Measurements from ENCODE around the gene IFT74. TPM values are rescaled to one million over a fixed set of nuclear protein-coding genes. Genes with fewer than 3 reads are reported as not detected.

IFT74 gene
- total RNA-seq, 1 experiment from 2014 or later: 16.2 TPM

DNA sequence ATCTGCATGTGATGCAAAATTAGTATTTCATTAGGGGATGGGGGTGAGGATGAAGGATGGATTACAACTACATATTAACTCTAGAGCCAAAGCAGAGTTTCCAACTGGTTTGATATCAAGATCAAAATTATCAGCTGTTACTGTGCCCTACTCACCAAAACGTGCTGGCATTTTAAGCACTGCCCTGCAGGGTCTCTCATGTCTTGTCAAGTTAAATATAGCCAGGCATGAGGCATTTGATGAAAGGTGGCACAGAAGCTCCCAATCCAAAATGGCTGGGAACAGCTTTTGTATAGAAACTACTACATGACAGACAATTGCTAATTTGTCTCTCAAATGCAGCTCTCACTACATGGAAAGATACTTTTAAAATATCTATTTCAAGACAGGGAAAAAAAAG, 36.5 kb upstream of the IFT74 start:
- H3K27me3 ChIP-seq (ENCODE audit: insufficient read depth, low read length): no peaks in the 10 kb centered on the region
- H4K91ac ChIP-seq (ENCODE audit: insufficient read length, low read depth, low read length): no peak overlapping the region
- no peak overlapping the region for H3K27ac ChIP-seq (ENCODE audit: insufficient read length, low read depth, low read length)
- no peaks in the 10 kb centered on the region for H3K4me1 ChIP-seq (ENCODE audit: insufficient read depth, low read length)
- no peaks in the 10 kb centered on the region for H3K23me2 ChIP-seq (ENCODE audit: insufficient read length, low read depth, low read length, poor library complexity, severe bottlenecking)
- no peaks in the 10 kb centered on the region for H3K79me1 ChIP-seq (ENCODE audit: insufficient read depth, low read depth, low read length, poor library complexity, severe bottlenecking)
- no peak overlapping the region for H3K9ac ChIP-seq (ENCODE audit: extremely low read depth, insufficient read length, low read length)
- H2BK120ac ChIP-seq (ENCODE audit: low read depth, low read length, poor library complexity, severe bottlenecking): no peak overlapping the region
- H3K9me3 Mint-ChIP-seq: no peaks in the 10 kb centered on the region
- no peak overlapping the region for H4K5ac ChIP-seq (ENCODE audit: insufficient read length, low read depth, low read length)
- H3K4me3 Mint-ChIP-seq: no peak overlapping the region
- peaks cover 25 to 85% (median 76%) of the 10 kb centered on the region in 3 experiments; a peak in 6 of 7 replicates for H3K36me3 Mint-ChIP-seq (ENCODE audit: insufficient read depth in 1 of 3, low read depth in 3 of 3)
- no peak overlapping the region for H2BK5ac ChIP-seq (ENCODE audit: insufficient read length, low read length)
- no peak overlapping the region for H3T11ph ChIP-seq (ENCODE audit: low read length)
- no CpG with 5 or more reads among the region's 1 CpG for WGBS (ENCODE audit: extremely low coverage, insufficient read length, low lambda C conversion rate)
- TF ChIP-seq, protein P1, sequence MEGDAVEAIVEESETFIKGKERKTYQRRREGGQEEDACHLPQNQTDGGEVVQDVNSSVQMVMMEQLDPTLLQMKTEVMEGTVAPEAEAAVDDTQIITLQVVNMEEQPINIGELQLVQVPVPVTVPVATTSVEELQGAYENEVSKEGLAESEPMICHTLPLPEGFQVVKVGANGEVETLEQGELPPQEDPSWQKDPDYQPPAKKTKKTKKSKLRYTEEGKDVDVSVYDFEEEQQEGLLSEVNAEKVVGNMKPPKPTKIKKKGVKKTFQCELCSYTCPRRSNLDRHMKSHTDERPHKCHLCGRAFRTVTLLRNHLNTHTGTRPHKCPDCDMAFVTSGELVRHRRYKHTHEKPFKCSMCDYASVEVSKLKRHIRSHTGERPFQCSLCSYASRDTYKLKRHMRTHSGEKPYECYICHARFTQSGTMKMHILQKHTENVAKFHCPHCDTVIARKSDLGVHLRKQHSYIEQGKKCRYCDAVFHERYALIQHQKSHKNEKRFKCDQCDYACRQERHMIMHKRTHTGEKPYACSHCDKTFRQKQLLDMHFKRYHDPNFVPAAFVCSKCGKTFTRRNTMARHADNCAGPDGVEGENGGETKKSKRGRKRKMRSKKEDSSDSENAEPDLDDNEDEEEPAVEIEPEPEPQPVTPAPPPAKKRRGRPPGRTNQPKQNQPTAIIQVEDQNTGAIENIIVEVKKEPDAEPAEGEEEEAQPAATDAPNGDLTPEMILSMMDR (conservative IDR thresholded peaks at IDR 0.05): no peak
- H3K4me1 Mint-ChIP-seq: peaks cover 0 to 5% of the 10 kb centered on the region in 2 experiments; a peak in 2 of 4 replicates
- no peak overlapping the region for H3K4ac ChIP-seq (ENCODE audit: low read depth, low read length)
- H2BK12ac ChIP-seq (ENCODE audit: insufficient read length, low read depth, low read length): no peak overlapping the region
- no peak overlapping the region for H3K27ac Mint-ChIP-seq
- no peaks in the 10 kb centered on the region for H4K20me1 ChIP-seq (ENCODE audit: control insufficient read depth, insufficient read depth, insufficient read length)
- H3K23ac ChIP-seq (ENCODE audit: insufficient read length, low read depth, low read length): no peak overlapping the region
- H3K4me2 ChIP-seq (ENCODE audit: insufficient read depth, insufficient read length, low read length): no peak overlapping the region
- no peak overlapping the region for H4K8ac ChIP-seq (replicated peaks; ENCODE audit: insufficient read length, low read depth, low read length)
- no peak overlapping the region for H2AK5ac ChIP-seq (ENCODE audit: insufficient read length, low read length)
- H3K18ac ChIP-seq (ENCODE audit: insufficient read length, low read depth, low read length): no peak overlapping the region
- no peaks in the 10 kb centered on the region for H3K27me3 Mint-ChIP-seq (ENCODE audit: low read depth)
- no peak for DNase-seq
- no peaks in the 10 kb centered on the region for H3K9me3 ChIP-seq (ENCODE audit: control insufficient read depth, low read depth, low read length)
- H3K14ac ChIP-seq (ENCODE audit: insufficient read depth, low read length): no peak overlapping the region
- H3K79me2 ChIP-seq (ENCODE audit: insufficient read depth, low read length): 0 out of 2 replicates have a peak, but pooled peaks cover 2% of the 10 kb centered on the region
- H2BK20ac ChIP-seq (ENCODE audit: low read depth, low read length, poor library complexity, severe bottlenecking): no peak overlapping the region
- H2AFZ ChIP-seq (ENCODE audit: low read length): no peak overlapping the region
- no peak overlapping the region for H2BK15ac ChIP-seq (ENCODE audit: low read depth, low read length)
- H3K56ac ChIP-seq (ENCODE audit: insufficient read length, low read depth, low read length): no peak overlapping the region
